ENCODE data around the gene CYB561A3.

The CYB561A3 gene

DNA sequence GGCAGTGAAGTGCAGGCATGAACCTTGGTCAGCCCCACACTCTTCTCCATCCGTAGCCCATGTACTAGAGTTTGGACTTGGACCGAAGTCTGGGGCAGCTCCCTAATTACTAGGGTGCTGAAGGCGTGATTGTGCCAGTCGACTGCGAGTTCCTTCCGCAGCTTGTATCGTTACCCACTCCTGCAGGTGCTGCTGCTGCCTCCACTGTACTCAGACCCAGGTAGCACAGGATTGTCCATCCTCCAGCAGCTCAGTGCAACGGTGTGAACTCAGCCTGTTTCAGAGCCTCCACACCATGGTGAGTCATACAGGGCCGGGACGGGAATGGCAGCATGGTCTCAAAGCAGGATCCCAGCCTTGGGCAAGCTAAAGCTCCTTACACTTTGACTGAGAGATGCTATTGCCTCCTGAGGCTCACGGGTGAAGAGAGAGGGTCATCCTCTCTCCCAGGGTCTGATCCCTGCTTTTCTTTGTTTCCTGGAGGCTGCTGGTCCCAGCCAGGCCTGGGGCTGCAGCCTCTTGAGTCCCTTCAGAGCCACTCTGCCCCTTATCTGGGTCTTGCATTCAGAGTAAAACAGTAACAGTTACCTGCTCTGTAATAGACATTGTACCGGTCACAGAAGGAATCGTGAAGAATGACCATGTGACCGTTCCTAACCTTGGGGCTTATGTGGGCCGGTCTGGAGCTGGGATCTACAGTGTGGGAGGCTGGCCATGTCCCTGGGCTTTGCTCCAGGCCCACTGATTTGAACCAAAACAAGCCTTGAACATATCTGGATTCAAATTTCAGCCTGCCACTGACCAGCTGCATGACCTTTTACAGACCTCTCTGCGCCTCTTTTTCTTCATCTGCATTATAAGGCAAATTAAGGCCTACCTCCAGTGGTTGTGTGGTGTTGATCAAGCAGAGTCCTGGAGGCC lies 27.0 kb downstream of the CYB561A3 start:
- H3K4me3 ChIP-seq (ENCODE audit: extremely low read depth, insufficient read depth, low read length, poor library complexity, severe bottlenecking), result no peak overlapping the region
- H3K36me3 ChIP-seq (ENCODE audit: control insufficient read depth, insufficient read depth, low read length), result peaks cover 28% of the 10 kb centered on the region
- H3K4me1 ChIP-seq (ENCODE audit: control insufficient read depth, insufficient read depth, low read length, poor library complexity, severe bottlenecking), result peaks cover 16% of the 10 kb centered on the region
- no peak overlapping the region for H3K27ac ChIP-seq (ENCODE audit: low read depth, low read length, severe bottlenecking)
- 91 to 98% methylated on average over 14 to 15 of the region's 16 CpGs for WGBS, 2 experiments (ENCODE audit: insufficient coverage in 2 of 2)
- H3K9me3 ChIP-seq (ENCODE audit: control insufficient read depth, low read length), result no peaks in the 10 kb centered on the region

DNA sequence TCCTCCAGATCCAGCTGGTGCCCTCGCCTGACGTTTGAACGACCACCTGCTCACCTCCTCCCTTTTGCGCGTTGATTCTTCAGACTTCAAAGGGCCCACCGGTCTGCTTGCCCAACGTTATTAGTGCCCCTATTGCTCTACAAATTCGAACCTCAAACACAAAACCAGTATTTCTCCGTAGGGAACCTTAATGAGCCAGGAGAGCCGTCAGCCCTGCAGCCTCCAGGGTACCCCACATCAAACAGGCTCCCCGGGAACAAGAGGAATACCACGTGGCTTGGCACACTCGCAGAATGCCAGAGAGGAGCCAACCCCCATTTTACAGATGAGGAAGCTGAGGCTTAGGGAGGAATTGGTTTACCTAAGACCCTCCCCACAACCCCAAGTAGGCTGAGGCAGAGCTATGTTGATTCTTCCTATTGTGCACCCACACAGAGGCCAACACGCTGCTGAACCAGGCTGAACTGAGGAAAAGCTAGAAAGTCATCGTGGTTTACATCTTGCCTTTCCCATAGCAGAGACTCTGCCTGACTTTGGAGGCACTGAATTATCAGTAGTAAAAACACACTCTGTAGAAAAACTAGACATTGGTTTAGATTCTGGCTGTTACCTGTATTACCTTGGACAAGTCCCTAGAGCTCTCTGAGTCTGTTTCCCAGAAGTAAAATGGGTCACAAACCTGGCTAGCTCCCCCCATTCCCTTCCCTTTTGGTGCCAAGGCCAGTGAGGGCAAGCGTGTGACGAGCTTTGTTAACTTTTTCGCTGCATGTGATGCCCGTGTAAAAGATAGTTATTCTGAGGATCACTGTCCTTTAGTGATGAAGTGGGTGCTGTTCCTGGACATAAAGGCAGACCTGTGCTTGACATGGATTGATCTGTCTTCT lies 27.9 kb downstream of the CYB561A3 start:
- Histone ChIP-seq H3K36me3 (ENCODE audit: control insufficient read depth, insufficient read depth, low read length) (peaks cover 37% of the 10 kb centered on the region), H3K4me3 (ENCODE audit: extremely low read depth, insufficient read depth, low read length, poor library complexity, severe bottlenecking) (peak overlapping the region; percentile 96), H3K4me1 (ENCODE audit: control insufficient read depth, insufficient read depth, low read length, poor library complexity, severe bottlenecking) (peaks cover 16% of the 10 kb centered on the region), H3K9me3 (ENCODE audit: control insufficient read depth, low read length) (no peaks in the 10 kb centered on the region), H3K27ac (ENCODE audit: low read depth, low read length, severe bottlenecking) (peak overlapping the region; percentile 85)
- 36 to 53% methylated on average over 8 to 11 of the region's 19 CpGs for whole genome bisulfite sequencing, 2 experiments (ENCODE audit: insufficient coverage in 2 of 2)

GRCh38 chr11:61332797-61333549 lies 28.7 kb downstream of the CYB561A3 start, which contains the start of the genes DDB1 and TKFC:
DDB1 (minus strand) TSS chr11:61333105; CDS start chr11:61332968, 137 bp downstream.
TKFC (plus strand) TSS chr11:61333228; CDS start chr11:61334729, 1,501 bp downstream.
- H3K36me3 ChIP-seq (ENCODE audit: control insufficient read depth, insufficient read depth, low read length), result peaks cover 39% of the 10 kb centered on the region
- WGBS, 2 experiments (ENCODE audit: insufficient coverage in 2 of 2), result 0% methylated on average over 60 to 79 of the region's 81 CpGs
- peak within 1 kb of the TSS; percentile 96 for H3K4me3 ChIP-seq (ENCODE audit: extremely low read depth, insufficient read depth, low read length, poor library complexity, severe bottlenecking)

GRCh38 chr11:61332281-61332796 lies 29.3 kb downstream of the CYB561A3 start:
- no peaks in the 10 kb centered on the region for H3K9me3 ChIP-seq (ENCODE audit: control insufficient read depth, low read length)
- peak overlapping the region; percentile 96 for H3K4me3 ChIP-seq (ENCODE audit: extremely low read depth, insufficient read depth, low read length, poor library complexity, severe bottlenecking)
- H3K4me1 ChIP-seq (ENCODE audit: control insufficient read depth, insufficient read depth, low read length, poor library complexity, severe bottlenecking), result peaks cover 16% of the 10 kb centered on the region
- WGBS, 2 experiments (ENCODE audit: insufficient coverage in 2 of 2), result 1 to 2% methylated on average over 22 to 24 of the region's 24 CpGs
- peak overlapping the region; percentile 87 for H3K27ac ChIP-seq (ENCODE audit: low read depth, low read length, severe bottlenecking)
- peaks cover 46% of the 10 kb centered on the region for H3K36me3 ChIP-seq (ENCODE audit: control insufficient read depth, insufficient read depth, low read length)

More at GRCh38 chr11:61332797-61333549, 28.7 kb downstream of the CYB561A3 start, which contains the start of the genes DDB1 and TKFC:
- H3K27ac ChIP-seq (ENCODE audit: low read depth, low read length, severe bottlenecking), result peak within 1 kb of the TSS; percentile 87
- no peaks in the 10 kb centered on the region for H3K9me3 ChIP-seq (ENCODE audit: control insufficient read depth, low read length)
- H3K4me1 ChIP-seq (ENCODE audit: control insufficient read depth, insufficient read depth, low read length, poor library complexity, severe bottlenecking), result peaks cover 16% of the 10 kb centered on the region

- Histone ChIP-seq H3K4me1 (ENCODE audit: control insufficient read depth, insufficient read depth, low read length, poor library complexity, severe bottlenecking) (peaks cover 16% of the 10 kb centered on the region), H3K36me3 (ENCODE audit: control insufficient read depth, insufficient read depth, low read length) (peaks cover 52% of the 10 kb centered on the region), H3K4me3 (ENCODE audit: extremely low read depth, insufficient read depth, low read length, poor library complexity, severe bottlenecking) (peak overlapping the region; percentile 96), H3K27ac (ENCODE audit: low read depth, low read length, severe bottlenecking) (no peak overlapping the region), H3K9me3 (ENCODE audit: control insufficient read depth, low read length) (no peaks in the 10 kb centered on the region)
- WGBS, 2 experiments (ENCODE audit: insufficient coverage in 2 of 2), result 88% methylated on average over 6 of the region's 6 CpGs
Measured at GRCh38 chr11:61331651-61332050, 30.0 kb downstream of the CYB561A3 start.

GRCh38 chr11:61329871-61330270 lies 31.8 kb downstream of the CYB561A3 start:
- Histone ChIP-seq H3K9me3 (ENCODE audit: control insufficient read depth, low read length) (no peaks in the 10 kb centered on the region), H3K27ac (ENCODE audit: low read depth, low read length, severe bottlenecking) (no peak overlapping the region), H3K36me3 (ENCODE audit: control insufficient read depth, insufficient read depth, low read length) (peaks cover 70% of the 10 kb centered on the region), H3K4me1 (ENCODE audit: control insufficient read depth, insufficient read depth, low read length, poor library complexity, severe bottlenecking) (peaks cover 16% of the 10 kb centered on the region), H3K4me3 (ENCODE audit: extremely low read depth, insufficient read depth, low read length, poor library complexity, severe bottlenecking) (no peak overlapping the region)
- 96 to 100% methylated on average over 4 of the region's 4 CpGs for WGBS, 2 experiments (ENCODE audit: insufficient coverage in 2 of 2)

- H3K27ac ChIP-seq (ENCODE audit: low read depth, low read length, severe bottlenecking), result no peak overlapping the region
- WGBS, 2 experiments (ENCODE audit: insufficient coverage in 2 of 2), result 88 to 95% methylated on average over 9 of the region's 9 CpGs
Measured at GRCh38 chr11:61328351-61328750, 33.3 kb downstream of the CYB561A3 start.

GRCh38 chr11:61327669-61328071 lies 34.0 kb downstream of the CYB561A3 start:
- Histone ChIP-seq H3K4me1 (ENCODE audit: control insufficient read depth, insufficient read depth, low read length, poor library complexity, severe bottlenecking) (peaks cover 11% of the 10 kb centered on the region), H3K27ac (ENCODE audit: low read depth, low read length, severe bottlenecking) (no peak overlapping the region), H3K9me3 (ENCODE audit: control insufficient read depth, low read length) (no peaks in the 10 kb centered on the region), H3K36me3 (ENCODE audit: control insufficient read depth, insufficient read depth, low read length) (peaks cover 92% of the 10 kb centered on the region), H3K4me3 (ENCODE audit: extremely low read depth, insufficient read depth, low read length, poor library complexity, severe bottlenecking) (no peak overlapping the region)

More at GRCh38 chr11:61328351-61328750, 33.3 kb downstream of the CYB561A3 start:
- Histone ChIP-seq H3K36me3 (ENCODE audit: control insufficient read depth, insufficient read depth, low read length) (peaks cover 85% of the 10 kb centered on the region), H3K4me1 (ENCODE audit: control insufficient read depth, insufficient read depth, low read length, poor library complexity, severe bottlenecking) (peaks cover 11% of the 10 kb centered on the region), H3K4me3 (ENCODE audit: extremely low read depth, insufficient read depth, low read length, poor library complexity, severe bottlenecking) (no peak overlapping the region), H3K9me3 (ENCODE audit: control insufficient read depth, low read length) (no peaks in the 10 kb centered on the region)

DNA sequence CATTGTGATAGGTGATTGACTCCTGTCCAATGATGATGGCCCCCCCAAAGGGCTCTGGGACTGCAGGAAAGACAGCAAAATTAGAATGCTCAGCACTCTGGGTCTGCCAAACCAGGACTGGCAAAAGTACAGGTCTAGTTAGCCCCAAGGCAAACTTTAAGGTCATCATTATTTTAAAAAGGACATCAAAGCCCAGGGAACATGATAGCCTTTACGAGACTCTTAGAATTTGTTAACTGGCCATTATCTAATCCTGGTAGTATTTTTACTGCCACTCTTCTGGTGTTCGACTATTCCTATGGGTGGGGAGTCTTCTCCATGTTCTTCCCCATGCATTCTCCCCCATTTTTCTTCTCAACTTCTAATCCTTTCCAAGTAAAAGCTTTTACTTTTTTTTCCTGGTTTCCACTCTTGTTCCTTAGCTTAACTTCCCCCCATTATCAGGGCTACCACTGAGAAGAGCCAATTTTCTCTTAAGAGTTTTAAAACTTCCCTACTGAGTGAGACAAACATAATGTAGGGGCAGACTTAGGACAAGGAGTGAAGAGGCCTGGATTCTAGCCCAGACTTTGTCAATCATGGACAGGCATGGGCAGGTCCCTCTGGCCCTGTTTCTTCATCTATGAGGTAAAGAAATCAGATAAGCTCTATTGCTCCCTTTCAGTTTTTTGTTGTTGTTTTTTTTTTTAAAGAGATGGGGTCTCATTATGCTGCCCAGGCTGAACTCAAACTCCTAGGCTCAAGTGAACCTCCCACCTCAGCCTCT lies 35.9 kb downstream of the CYB561A3 start:
- no peaks in the 10 kb centered on the region for H3K9me3 ChIP-seq (ENCODE audit: control insufficient read depth, low read length)
- 100% methylated on average over 1 of the region's 2 CpGs; no CpG with 5 or more reads in 1 of the 2 experiments for WGBS, 2 experiments (ENCODE audit: insufficient coverage in 2 of 2)
- peaks cover under 1% of the 10 kb centered on the region for H3K4me1 ChIP-seq (ENCODE audit: control insufficient read depth, insufficient read depth, low read length, poor library complexity, severe bottlenecking)
- peaks cover 100% of the 10 kb centered on the region for H3K36me3 ChIP-seq (ENCODE audit: control insufficient read depth, insufficient read depth, low read length)
- no peak overlapping the region for H3K4me3 ChIP-seq (ENCODE audit: extremely low read depth, insufficient read depth, low read length, poor library complexity, severe bottlenecking)
- no peak overlapping the region for H3K27ac ChIP-seq (ENCODE audit: low read depth, low read length, severe bottlenecking)

All from mesodermal cell (in vitro differentiated cells).